Measurements from ENCODE around the gene EBF3.

DNA sequence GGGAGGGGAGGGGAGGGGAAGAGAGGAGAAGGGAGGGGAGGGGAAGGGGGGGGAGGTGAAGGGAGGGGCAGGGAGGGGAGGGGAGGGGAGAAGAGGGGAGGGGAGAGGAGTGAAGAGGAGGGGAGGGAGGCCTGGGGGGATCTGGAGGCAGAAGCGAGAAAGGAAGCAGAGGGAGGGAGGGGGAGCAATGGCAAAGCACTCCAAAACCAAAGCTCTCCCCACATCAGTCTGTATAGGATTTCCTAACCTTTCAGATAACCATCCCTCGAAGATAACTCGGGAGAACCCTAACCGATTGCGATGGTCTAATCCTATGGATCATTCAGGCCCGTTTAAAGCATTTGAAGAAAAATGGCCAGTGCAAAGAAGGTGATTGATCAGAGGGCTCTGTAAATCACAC lies 19.0 kb downstream of the EBF3 start:
- TF ChIP-seq, protein P1, sequence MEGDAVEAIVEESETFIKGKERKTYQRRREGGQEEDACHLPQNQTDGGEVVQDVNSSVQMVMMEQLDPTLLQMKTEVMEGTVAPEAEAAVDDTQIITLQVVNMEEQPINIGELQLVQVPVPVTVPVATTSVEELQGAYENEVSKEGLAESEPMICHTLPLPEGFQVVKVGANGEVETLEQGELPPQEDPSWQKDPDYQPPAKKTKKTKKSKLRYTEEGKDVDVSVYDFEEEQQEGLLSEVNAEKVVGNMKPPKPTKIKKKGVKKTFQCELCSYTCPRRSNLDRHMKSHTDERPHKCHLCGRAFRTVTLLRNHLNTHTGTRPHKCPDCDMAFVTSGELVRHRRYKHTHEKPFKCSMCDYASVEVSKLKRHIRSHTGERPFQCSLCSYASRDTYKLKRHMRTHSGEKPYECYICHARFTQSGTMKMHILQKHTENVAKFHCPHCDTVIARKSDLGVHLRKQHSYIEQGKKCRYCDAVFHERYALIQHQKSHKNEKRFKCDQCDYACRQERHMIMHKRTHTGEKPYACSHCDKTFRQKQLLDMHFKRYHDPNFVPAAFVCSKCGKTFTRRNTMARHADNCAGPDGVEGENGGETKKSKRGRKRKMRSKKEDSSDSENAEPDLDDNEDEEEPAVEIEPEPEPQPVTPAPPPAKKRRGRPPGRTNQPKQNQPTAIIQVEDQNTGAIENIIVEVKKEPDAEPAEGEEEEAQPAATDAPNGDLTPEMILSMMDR (IDR thresholded peaks at IDR 0.05), result no peak
- no peak for TF ChIP-seq EZH2 (IDR thresholded peaks at IDR 0.05)
- no peak for TF ChIP-seq EZH2phosphoT487 (IDR thresholded peaks at IDR 0.05)
